K562 (cell line): ENCODE measurements around the gene EFHC1. TPM values are rescaled to one million over a fixed set of nuclear protein-coding genes. Genes with fewer than 3 reads are reported as not detected.

Source experiments
- ATAC-seq: fragments of 200-7000 bp; cut with Tn5 transposase; 3 replicates; pipeline ENCODE4 v1.9.1; 2020; ENCODE audit warnings: moderate library complexity
- BruUV-seq: library from RNA; stranded (reverse); fragments of 400-500 nt; replicated peaks from 2 replicates; lab custom pipeline; 2021; lab: Mats Ljungman, UMichigan
- CTCF ChIA-PET: fragments of 300-600 bp; formaldehyde crosslinking; extraction: SDS; loops from one replicate; lab custom pipeline; 2021; ENCODE audit warnings: low intra/inter-chr PET ratio; lab: Yijun Ruan, JAX
- POLR2A ChIA-PET: fragments of 300-600, 350-650 bp; sonication (Branson Sonifier 250); formaldehyde crosslinking; extraction: SDS; loops from one replicate; lab custom pipeline; 2021; ENCODE audit warnings: antibody characterized with exemption, inconsistent platforms; lab: Yijun Ruan, JAX
- DNase-seq, 4 experiments: peaks; one replicate each; pipeline versions ENCODE4 v3.0.0 to v3.0.0-alpha.2; 2011 to 2018; ENCODE audit warnings: low spot score in 3 of 4, mixed read lengths in 3 of 4; ENCODE audit errors: extremely low read depth in 1 of 4
- FAIRE-seq: peaks from 2 replicates; lab custom pipeline; 2011; peaks lifted over from hg19 to GRCh38; lab: Jason Lieb, UNC
- H2AFZ ChIP-seq: 2 replicates; pipeline ENCODE4 v1.6.0; 2011; ENCODE audit warnings: low read depth, low read length, control low read depth, inconsistent platforms
- H3K27ac ChIP-seq: fragments of 200-600 bp; 3 replicates; pipeline ENCODE4 v1.8.0; 2011; ENCODE audit warnings: low read depth, mild to moderate bottlenecking, control low read depth, inconsistent platforms, low read length, moderate library complexity, mixed read lengths; ENCODE audit errors: extremely low read depth
- H3K27me3 ChIP-seq, 2 experiments: fragments of 300-600 bp in 1 of 2; 2 replicates in 1 of 2; 3 replicates in 1 of 2; pipeline versions ENCODE4 v1.6.0 to v1.8.0; 2011; ENCODE audit warnings: inconsistent platforms in 2 of 2, low read length in 2 of 2, mild to moderate bottlenecking in 1 of 2, mixed read lengths in 1 of 2, moderate library complexity in 1 of 2; ENCODE audit not compliant: control insufficient read depth in 2 of 2, insufficient read depth in 2 of 2
- H3K36me3 ChIP-seq: fragments of 300-600 bp; 3 replicates; pipeline ENCODE4 v1.8.0; 2011; ENCODE audit warnings: mild to moderate bottlenecking, low read length, inconsistent platforms; ENCODE audit not compliant: control insufficient read depth, insufficient read depth
- H3K4me1 ChIP-seq, 2 experiments: fragments of 200-600 bp in 1 of 2; replicated peaks in 1 of 2; 2 replicates in 1 of 2; 3 replicates in 1 of 2; pipeline versions ENCODE4 v1.5.1 to v1.8.0; 2011; ENCODE audit warnings: inconsistent platforms in 2 of 2, low read length in 2 of 2, mild to moderate bottlenecking in 1 of 2, mixed read lengths in 1 of 2, moderate library complexity in 1 of 2; ENCODE audit not compliant: control insufficient read depth in 2 of 2, insufficient read depth in 2 of 2
- H3K4me2 ChIP-seq: 2 replicates; pipeline ENCODE4 v1.6.1; 2011; ENCODE audit warnings: low read length, control low read depth, inconsistent platforms, mixed read lengths; ENCODE audit not compliant: insufficient read depth
- H3K4me3 ChIP-seq: fragments of 200-600 bp; sonication (generic), shearing (Covaris generic); 2 replicates; pipeline ENCODE4 v1.5.1; 2016; ENCODE audit warnings: control low read depth, inconsistent platforms
- H3K79me2 ChIP-seq: fragments of 200-600 bp; 3 replicates; pipeline ENCODE4 v1.8.0; 2011; ENCODE audit warnings: low read length, inconsistent platforms; ENCODE audit not compliant: control insufficient read depth, insufficient read depth
- H3K9ac ChIP-seq, 2 experiments: 2 replicates each; pipeline versions ENCODE4 v1.6.0 to v1.6.1; 2011; ENCODE audit warnings: low read depth in 2 of 2, low read length in 2 of 2, control low read depth in 1 of 2, inconsistent platforms in 1 of 2, mild to moderate bottlenecking in 1 of 2, mixed read lengths in 1 of 2; ENCODE audit not compliant: insufficient read depth in 1 of 2
- H3K9me1 ChIP-seq: one replicate; pipeline ENCODE4 v1.6.0; 2011; ENCODE audit warnings: inconsistent platforms, mild to moderate bottlenecking, low read length, moderate library complexity; ENCODE audit not compliant: control insufficient read depth, insufficient read depth
- H3K9me3 ChIP-seq: replicated peaks from 2 replicates; pipeline ENCODE4 v1.5.1; 2011; ENCODE audit warnings: low read depth, low read length, inconsistent platforms; ENCODE audit not compliant: control insufficient read depth, insufficient read depth
- H4K20me1 ChIP-seq: replicated peaks from 2 replicates; pipeline ENCODE4 v1.6.1; 2011; ENCODE audit warnings: low read length, inconsistent platforms, mixed read lengths; ENCODE audit not compliant: control insufficient read depth, insufficient read depth
- CREM ChIP-seq: IDR thresholded peaks from 2 replicates; pipeline ENCODE4 v1.6.1; 2014; ENCODE audit warnings: antibody characterized with exemption, low read depth
- FOXM1 ChIP-seq, 2 experiments: fragments of 450-650 bp in 1 of 2; sonication (generic) in 1 of 2; formaldehyde crosslinking in 1 of 2; IDR thresholded peaks; 2 replicates each; pipeline versions ENCODE4 v1.6.1 to v1.9.0; 2017 to 2022; ENCODE audit warnings: low read depth in 2 of 2, mild to moderate bottlenecking in 2 of 2, missing genetic modification reagents in 1 of 2, moderate library complexity in 1 of 2
- HMGXB4 ChIP-seq: sonication (generic); formaldehyde crosslinking; IDR thresholded peaks from 2 replicates; pipeline ENCODE4 v1.8.1; 2023; ENCODE audit warnings: mild to moderate bottlenecking, missing genetic modification reagents
- KLF10 ChIP-seq: fragments of 250-450 bp; sonication (Bioruptor Pico); IDR thresholded peaks from 2 replicates; pipeline ENCODE4 v1.6.1; 2021; ENCODE audit warnings: matching md5 sums
- LEF1 ChIP-seq: fragments of 450-650 bp; IDR thresholded peaks from 2 replicates; pipeline ENCODE4 v1.6.1; 2016; ENCODE audit warnings: mild to moderate bottlenecking
- SMAD1 ChIP-seq: fragments of 150-350 bp; IDR thresholded peaks from 2 replicates; pipeline ENCODE4 v1.6.1; 2014; ENCODE audit warnings: low read length, low read depth; ENCODE audit not compliant: partially characterized antibody
- TAF7 ChIP-seq: fragments of 450-650 bp; IDR thresholded peaks from 2 replicates; pipeline ENCODE4 v1.6.1; 2016; ENCODE audit warnings: missing genetic modification characterization, missing compliant biosample characterization
- ZNF407 ChIP-seq: fragments of 450-650 bp; IDR thresholded peaks from 2 replicates; pipeline ENCODE4 v1.6.1; 2016; ENCODE audit warnings: low read depth
- WGBS: fragments of 100-300 bp; shearing (Covaris generic); methylation state at CpG from one replicate; pipeline ENCODE4 v1.1.6; 2016; ENCODE audit warnings: low coverage, mixed read lengths; ENCODE audit not compliant: insufficient coverage; ENCODE audit errors: missing lambda C conversion rate; 5-methylcytosine and 5-hydroxymethylcytosine counted together
- in situ Hi-C: fragments of 300-500 bp; cut with MboI; formaldehyde crosslinking; loops from 4 replicates; pipeline ENCODE4 v1.15.0; 2018; ENCODE audit warnings: inconsistent platforms, mixed read lengths
- intact Hi-C: fragments of 100-400 bp; cut with micrococcal nuclease; formaldehyde crosslinking; loops from 2 replicates; pipeline ENCODE4 v1.14.2; 2022
- polyA plus RNA-seq, 8 experiments: library from polyadenylated mRNA; depleted of rRNA in 4 of 8; stranded (reverse) in 5 of 8; unstranded in 3 of 8; fragments of >200 nt; fragmentation: Nextera tagmentation in 2 of 8; fragmentation: Illumina TruSeq in 1 of 8; extraction: Ambion mirVana in 2 of 8; extraction: Trizol in 1 of 8; gene quantifications; 2 replicates each; pipeline versions ENCODE4 v1.2.1 to v1.2.3, GENCODE V29; 2011 to 2014; ENCODE audit warnings: inconsistent platforms in 1 of 8, missing spikeins in 1 of 8
- total RNA-seq, 7 experiments: library from RNA; depleted of rRNA in 6 of 7; stranded (reverse); fragments of >200 nt in 6 of 7; fragmentation: Illumina TruSeq in 2 of 7; extraction: Trizol in 2 of 7; gene quantifications; 2 replicates each; pipeline versions ENCODE4 v1.2.1 to v1.2.3, GENCODE V29; 2011 to 2021; ENCODE audit warnings: low replicate concordance in 1 of 7

EFHC1 gene
- total and polyA plus RNA-seq, 9 of the 15 experiments (the other 6 are each of a cell fraction or from before 2014, with no cell fraction given) = 9.5 to 31.0 (median 14.9) TPM

GRCh38 chr6:52533491-52533890 lies 113.3 kb downstream of the EFHC1 start:
- Histone ChIP-seq H3K4me3 (no peak overlapping the region), H2AFZ (no peak overlapping the region), H3K9me3 (no peaks in the 10 kb centered on the region), H3K27me3 (no peaks in the 10 kb centered on the region), H3K27ac (no peak overlapping the region), H3K9ac (no peak overlapping the region), H3K4me1 (peaks cover 1 to 4% of the 10 kb centered on the region in 2 experiments; a peak in 3 of 5 replicates), H4K20me1 (no peaks in the 10 kb centered on the region), H3K9me1 (no peaks in the 10 kb centered on the region), H3K79me2 (0 out of 3 replicates have a peak, but pooled peaks cover 5% of the 10 kb centered on the region), H3K36me3 (peaks cover 9% of the 10 kb centered on the region; the same call in 1 of the 3 replicates), H3K4me2 (no peak overlapping the region)
- POLR2A ChIA-PET = interaction anchor here (0.6 kb wide), 1 partner anchor 1042 kb away, joined by 3 read pairs; no protein-coding TSS in a partner anchor
- DNase-seq (no peak), ATAC-seq (no peak), FAIRE-seq (no peak)
- CTCF ChIA-PET = no interaction called here
- intact Hi-C loops (no loop called here), in situ Hi-C loops (no loop called here)
- WGBS = 84% methylated on average over 2 of the region's 2 CpGs
- TF ChIP-seq FOXM1 (IDR thresholded peaks at IDR 0.05; ENCODE audit: low read depth) (no peak), FOXM1 (CRISPR knock-in tag; IDR thresholded peaks at IDR 0.05; ENCODE audit: low read depth) (no peak), KLF10 (CRISPR knock-in tag) (no peak), TAF7 (no peak), LEF1 (no peak), SMAD1 (no peak), HMGXB4 (CRISPR knock-in tag) (no peak), ZNF407 (no peak), CREM (no peak)
- no TSS peak for BruUV-seq
